Rectal smooth muscle tissue (tissue), 1 donor: ENCODE measurements around the gene PXN.

Experiments
- H3K27ac ChIP-seq: one replicate; pipeline ENCODE4 v1.7.0; 2013; ENCODE audit warnings: low read depth, low read length, inconsistent platforms
- H3K27me3 ChIP-seq: one replicate; pipeline ENCODE4 v1.7.0; 2013; ENCODE audit warnings: low read length; ENCODE audit not compliant: control insufficient read depth, insufficient read depth
- H3K36me3 ChIP-seq: one replicate; pipeline ENCODE4 v1.7.0; 2013; ENCODE audit warnings: low read length; ENCODE audit not compliant: control insufficient read depth, insufficient read depth
- H3K4me1 ChIP-seq: one replicate; pipeline ENCODE4 v1.7.0; 2013; ENCODE audit warnings: low read length; ENCODE audit not compliant: control insufficient read depth, insufficient read depth
- H3K4me3 ChIP-seq: one replicate; pipeline ENCODE4 v1.7.0; 2013; ENCODE audit warnings: low read length
- H3K9ac ChIP-seq: one replicate; pipeline ENCODE4 v1.7.0; 2013; ENCODE audit warnings: low read length

Gene PXN

GRCh38 chr12:120225852-120226640 lies 39.5 kb downstream of the PXN start:
- peak overlapping the region; percentile 57 for H3K4me3 ChIP-seq
- H3K27ac ChIP-seq: peak overlapping the region; percentile 65
- H3K36me3 ChIP-seq: peaks cover 23% of the 10 kb centered on the region
- peaks cover 41% of the 10 kb centered on the region for H3K4me1 ChIP-seq
- no peaks in the 10 kb centered on the region for H3K27me3 ChIP-seq
- H3K9ac ChIP-seq: peak overlapping the region; percentile 66

GRCh38 chr12:120225200-120225558 lies 40.4 kb downstream of the PXN start:
- Histone ChIP-seq H3K9ac (peak overlapping the region; percentile 66), H3K36me3 (peaks cover 32% of the 10 kb centered on the region), H3K27me3 (no peaks in the 10 kb centered on the region), H3K4me3 (peak overlapping the region; percentile 57), H3K27ac (peak overlapping the region; percentile 65), H3K4me1 (peaks cover 33% of the 10 kb centered on the region)

GRCh38 chr12:120224304-120225199 lies 41.0 kb downstream of the PXN start:
- Histone ChIP-seq H3K36me3 (peaks cover 38% of the 10 kb centered on the region), H3K4me1 (peaks cover 27% of the 10 kb centered on the region), H3K4me3 (peak overlapping the region; percentile 57), H3K27me3 (no peaks in the 10 kb centered on the region), H3K27ac (peak overlapping the region; percentile 65), H3K9ac (no peak overlapping the region)

GRCh38 chr12:120223458-120224303 lies 41.8 kb downstream of the PXN start:
- no peaks in the 10 kb centered on the region for H3K27me3 ChIP-seq
- peaks cover 43% of the 10 kb centered on the region for H3K36me3 ChIP-seq
- no peak overlapping the region for H3K9ac ChIP-seq
- peak overlapping the region; percentile 34 for H3K27ac ChIP-seq
- H3K4me3 ChIP-seq: peak overlapping the region; percentile 57
- H3K4me1 ChIP-seq: peaks cover 18% of the 10 kb centered on the region

- Histone ChIP-seq H3K36me3 (peaks cover 45% of the 10 kb centered on the region), H3K27ac (no peak overlapping the region), H3K4me3 (no peak overlapping the region), H3K27me3 (no peaks in the 10 kb centered on the region), H3K4me1 (peaks cover 11% of the 10 kb centered on the region), H3K9ac (no peak overlapping the region)
Observed at GRCh38 chr12:120222288-120222832, 43.2 kb downstream of the PXN start.

GRCh38 chr12:120221576-120221900 lies 44.0 kb downstream of the PXN start:
- peaks cover 45% of the 10 kb centered on the region for H3K36me3 ChIP-seq
- H3K9ac ChIP-seq: no peak overlapping the region
- no peak overlapping the region for H3K4me3 ChIP-seq
- no peaks in the 10 kb centered on the region for H3K27me3 ChIP-seq
- H3K27ac ChIP-seq: no peak overlapping the region
- peaks cover 11% of the 10 kb centered on the region for H3K4me1 ChIP-seq

GRCh38 chr12:120220838-120221575 lies 44.5 kb downstream of the PXN start:
- peaks cover 45% of the 10 kb centered on the region for H3K36me3 ChIP-seq
- H3K27me3 ChIP-seq: no peaks in the 10 kb centered on the region
- peaks cover 11% of the 10 kb centered on the region for H3K4me1 ChIP-seq
- H3K4me3 ChIP-seq: no peak overlapping the region
- H3K9ac ChIP-seq: no peak overlapping the region
- H3K27ac ChIP-seq: no peak overlapping the region

GRCh38 chr12:120218680-120219606 lies 46.6 kb downstream of the PXN start:
- Histone ChIP-seq H3K36me3 (peaks cover 57% of the 10 kb centered on the region), H3K4me3 (no peak overlapping the region), H3K4me1 (no peaks in the 10 kb centered on the region), H3K9ac (no peak overlapping the region), H3K27me3 (no peaks in the 10 kb centered on the region), H3K27ac (no peak overlapping the region)

- H3K36me3 ChIP-seq: peaks cover 57% of the 10 kb centered on the region
- H3K4me3 ChIP-seq: no peak overlapping the region
- no peak overlapping the region for H3K27ac ChIP-seq
- H3K4me1 ChIP-seq: no peaks in the 10 kb centered on the region
- H3K9ac ChIP-seq: no peak overlapping the region
- no peaks in the 10 kb centered on the region for H3K27me3 ChIP-seq
Observed at GRCh38 chr12:120216742-120217605, 48.6 kb downstream of the PXN start.
